HepG2 (cell line): ENCODE data around the gene GGA3.

Source experiments
- EP300 ChIP-seq, 3 experiments: sonication (generic) in 1 of 3; formaldehyde crosslinking in 1 of 3; IDR thresholded peaks; 2 replicates each; pipeline versions ENCODE4 v1.5.1 to v1.6.1; 2011 to 2020; ENCODE audit warnings: low read depth in 2 of 3, low read length in 2 of 3, borderline replicate concordance in 1 of 3, improper control_type of control experiment in 1 of 3, mild to moderate bottlenecking in 1 of 3, missing genetic modification reagents in 1 of 3, moderate library complexity in 1 of 3
- MAZ ChIP-seq, 2 experiments: sonication (generic) in 1 of 2; formaldehyde crosslinking in 1 of 2; IDR thresholded peaks; 2 replicates each; pipeline versions ENCODE4 v1.5.0 to v1.6.1; 2012 to 2020; ENCODE audit warnings: low read depth in 2 of 2, mild to moderate bottlenecking in 2 of 2, borderline replicate concordance in 1 of 2, improper control_type of control experiment in 1 of 2, low read length in 1 of 2, missing genetic modification reagents in 1 of 2, moderate library complexity in 1 of 2
- PRDM4 ChIP-seq: sonication (generic); formaldehyde crosslinking; IDR thresholded peaks from 2 replicates; pipeline ENCODE4 v1.9.0; 2021; ENCODE audit warnings: missing genetic modification reagents, borderline replicate concordance
- ZNF160 ChIP-seq: sonication (generic); formaldehyde crosslinking; IDR thresholded peaks from 2 replicates; pipeline ENCODE4 v1.8.0; 2022; ENCODE audit warnings: mild to moderate bottlenecking, inconsistent platforms, missing genetic modification reagents
- TF ChIP-seq, protein P1 (sequence below): sonication (generic); formaldehyde crosslinking; IDR thresholded peaks from 2 replicates; pipeline ENCODE4 v1.9.0; 2021; ENCODE audit warnings: missing genetic modification reagents, borderline replicate concordance
- TF ChIP-seq, protein P2 (sequence below): sonication (generic); formaldehyde crosslinking; IDR thresholded peaks from 2 replicates; pipeline ENCODE4 v1.8.0; 2022; ENCODE audit warnings: low read depth, missing genetic modification reagents

- TF ChIP-seq MAZ (IDR thresholded peaks at IDR 0.05; ENCODE audit: borderline replicate concordance, low read depth, low read length) (no peak), MAZ (CRISPR knock-in tag; IDR thresholded peaks at IDR 0.05; ENCODE audit: low read depth) (no peak), ZNF160 (no peak), PRDM4 (no peak), EP300 (IDR thresholded peaks at IDR 0.05; ENCODE audit: low read depth in 2 of 2, low read length in 2 of 2) (no peak), EP300 (CRISPR knock-in tag; IDR thresholded peaks at IDR 0.05; ENCODE audit: borderline replicate concordance) (no peak)
- TF ChIP-seq, protein P1, sequence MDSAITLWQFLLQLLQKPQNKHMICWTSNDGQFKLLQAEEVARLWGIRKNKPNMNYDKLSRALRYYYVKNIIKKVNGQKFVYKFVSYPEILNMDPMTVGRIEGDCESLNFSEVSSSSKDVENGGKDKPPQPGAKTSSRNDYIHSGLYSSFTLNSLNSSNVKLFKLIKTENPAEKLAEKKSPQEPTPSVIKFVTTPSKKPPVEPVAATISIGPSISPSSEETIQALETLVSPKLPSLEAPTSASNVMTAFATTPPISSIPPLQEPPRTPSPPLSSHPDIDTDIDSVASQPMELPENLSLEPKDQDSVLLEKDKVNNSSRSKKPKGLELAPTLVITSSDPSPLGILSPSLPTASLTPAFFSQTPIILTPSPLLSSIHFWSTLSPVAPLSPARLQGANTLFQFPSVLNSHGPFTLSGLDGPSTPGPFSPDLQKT (CRISPR knock-in tag), result no peak
- TF ChIP-seq, protein P2, sequence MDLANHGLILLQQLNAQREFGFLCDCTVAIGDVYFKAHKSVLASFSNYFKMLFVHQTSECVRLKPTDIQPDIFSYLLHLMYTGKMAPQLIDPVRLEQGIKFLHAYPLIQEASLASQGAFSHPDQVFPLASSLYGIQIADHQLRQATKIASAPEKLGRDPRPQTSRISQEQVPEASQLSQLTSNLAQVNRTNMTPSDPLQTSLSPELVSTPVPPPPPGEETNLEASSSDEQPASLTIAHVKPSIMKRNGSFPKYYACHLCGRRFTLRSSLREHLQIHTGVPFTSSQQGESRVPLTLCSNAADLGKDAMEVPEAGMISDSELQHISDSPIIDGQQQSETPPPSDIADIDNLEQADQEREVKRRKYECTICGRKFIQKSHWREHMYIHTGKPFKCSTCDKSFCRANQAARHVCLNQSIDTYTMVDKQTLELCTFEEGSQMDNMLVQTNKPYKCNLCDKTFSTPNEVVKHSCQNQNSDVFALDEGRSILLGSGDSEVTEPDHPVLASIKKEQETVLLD (CRISPR knock-in tag), result no peak
Measured at GRCh38 chr17:75287221-75287620, 25.8 kb upstream of the GGA3 start.
